ENCODE data around the gene APOL5. TPM values are rescaled to one million over a fixed set of nuclear protein-coding genes. Genes with fewer than 3 reads are reported as not detected.

The APOL5 gene
- total RNA-seq, 1 donor from 2014 or later = not detected

- Mint-ChIP-seq H3K27ac (ENCODE audit: unreplicated experiment) (no peak overlapping the region), H3K27me3 (ENCODE audit: low read depth, unreplicated experiment) (peaks cover 14% of the 10 kb centered on the region), H3K4me1 (ENCODE audit: low read depth, unreplicated experiment) (no peaks in the 10 kb centered on the region), H3K9me3 (ENCODE audit: unreplicated experiment) (peaks cover 5% of the 10 kb centered on the region), H3K4me3 (ENCODE audit: unreplicated experiment) (no peak overlapping the region), H3K36me3 (ENCODE audit: low read depth, unreplicated experiment) (no peaks in the 10 kb centered on the region)
- H3K79me2 ChIP-seq (ENCODE audit: insufficient read depth, low read length) = no peaks in the 10 kb centered on the region
- no peak overlapping the region for H3K4me3 ChIP-seq (ENCODE audit: insufficient read depth, low read depth, low read length)
- FAIRE-seq (no peak), DNase-seq (ENCODE audit: low read depth) (no peak)
- no peaks in the 10 kb centered on the region for H3K9me3 ChIP-seq (ENCODE audit: insufficient read depth, low read depth, low read length)
- H3K27me3 ChIP-seq (ENCODE audit: insufficient read depth, low read length) = peaks cover 2% of the 10 kb centered on the region
- H3K9ac ChIP-seq (ENCODE audit: low read length) = no peak overlapping the region
- no peaks in the 10 kb centered on the region for H4K20me1 ChIP-seq (ENCODE audit: insufficient read depth, low read length)
- H3K4me1 ChIP-seq (ENCODE audit: insufficient read depth, low read length) = no peaks in the 10 kb centered on the region
- no peak overlapping the region for H3K4me2 ChIP-seq (ENCODE audit: low read length)
- no peak overlapping the region for H3K27ac ChIP-seq (ENCODE audit: low read depth, low read length)
- H3K36me3 ChIP-seq (ENCODE audit: insufficient read depth, low read length) = no peaks in the 10 kb centered on the region
- no peak overlapping the region for H2AFZ ChIP-seq (ENCODE audit: low read depth, low read length)
- no peak for TF ChIP-seq EZH2 (IDR thresholded peaks at IDR 0.05; ENCODE audit: insufficient read depth, low read length)
- no peak for TF ChIP-seq CTCF (IDR thresholded peaks at IDR 0.05; ENCODE audit: insufficient read depth, low read depth, low read length)
These were observed 32.9 kb upstream of the APOL5 start for GRCh38 chr22:35684732-35685131.

DNA sequence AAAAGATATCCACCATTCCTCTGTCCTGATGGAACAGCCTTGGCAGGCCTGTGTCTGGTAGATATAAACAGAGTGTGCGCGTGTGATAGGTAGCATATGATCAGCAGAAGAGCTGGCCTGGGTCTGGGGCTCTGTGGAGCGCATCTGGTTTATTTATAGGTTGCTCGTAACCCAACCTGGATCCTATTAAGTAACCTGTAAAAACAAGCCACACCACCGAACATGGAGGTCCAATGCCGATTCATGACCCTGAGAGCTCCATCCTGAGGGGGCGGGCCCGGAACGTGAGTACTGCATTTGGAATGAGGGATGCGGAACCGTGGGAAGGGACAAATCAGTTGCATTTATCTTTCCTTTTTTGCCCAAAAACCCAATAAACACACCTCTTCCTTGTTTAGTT, 31.9 kb upstream of the APOL5 start:
- peaks cover 16% of the 10 kb centered on the region for H3K27me3 Mint-ChIP-seq (ENCODE audit: low read depth, unreplicated experiment)
- H3K4me1 Mint-ChIP-seq (ENCODE audit: low read depth, unreplicated experiment) = no peaks in the 10 kb centered on the region
- no peak overlapping the region for H3K9ac ChIP-seq (ENCODE audit: low read length)
- TF ChIP-seq CTCF (IDR thresholded peaks at IDR 0.05; ENCODE audit: insufficient read depth, low read depth, low read length) (no peak), EZH2 (IDR thresholded peaks at IDR 0.05; ENCODE audit: insufficient read depth, low read length) (no peak)
- no peaks in the 10 kb centered on the region for H3K36me3 ChIP-seq (ENCODE audit: insufficient read depth, low read length)
- peaks cover 5% of the 10 kb centered on the region for H3K9me3 Mint-ChIP-seq (ENCODE audit: unreplicated experiment)
- H3K4me3 Mint-ChIP-seq (ENCODE audit: unreplicated experiment) = no peak overlapping the region
- H3K36me3 Mint-ChIP-seq (ENCODE audit: low read depth, unreplicated experiment) = no peaks in the 10 kb centered on the region
- H3K79me2 ChIP-seq (ENCODE audit: insufficient read depth, low read length) = no peaks in the 10 kb centered on the region
- no peaks in the 10 kb centered on the region for H4K20me1 ChIP-seq (ENCODE audit: insufficient read depth, low read length)
- no peaks in the 10 kb centered on the region for H3K9me3 ChIP-seq (ENCODE audit: insufficient read depth, low read depth, low read length)
- FAIRE-seq = no peak
- peak; percentile 18 for DNase-seq (ENCODE audit: low read depth)
- peak overlapping the region; percentile 9 for H3K4me2 ChIP-seq (ENCODE audit: low read length)
- H3K27ac ChIP-seq (ENCODE audit: low read depth, low read length) = no peak overlapping the region
- H3K27me3 ChIP-seq (ENCODE audit: insufficient read depth, low read length) = peaks cover 2% of the 10 kb centered on the region
- H2AFZ ChIP-seq (ENCODE audit: low read depth, low read length) = no peak overlapping the region
- no peak overlapping the region for H3K27ac Mint-ChIP-seq (ENCODE audit: unreplicated experiment)
- H3K4me3 ChIP-seq (ENCODE audit: insufficient read depth, low read depth, low read length) = no peak overlapping the region
- H3K4me1 ChIP-seq (ENCODE audit: insufficient read depth, low read length) = no peaks in the 10 kb centered on the region

DNA sequence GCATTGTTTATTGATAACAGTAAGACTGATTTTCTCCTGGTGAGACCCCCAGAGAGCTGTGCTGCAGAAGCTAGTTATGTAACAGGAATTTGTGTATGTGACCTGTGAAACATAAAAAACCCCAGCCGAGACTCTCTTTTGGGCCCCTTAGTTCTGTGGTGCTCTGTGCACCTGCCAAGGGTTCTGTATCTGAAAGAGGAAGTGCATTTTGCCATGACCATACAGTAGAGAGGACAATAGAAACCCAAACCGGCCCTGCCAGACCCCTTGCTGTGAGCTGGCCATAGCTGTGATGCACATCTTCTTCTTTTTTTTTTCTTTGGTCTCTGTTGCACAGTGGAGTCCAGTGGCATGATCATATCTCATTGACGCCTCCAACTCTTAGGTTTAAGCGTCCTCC, 31.4 kb upstream of the APOL5 start:
- H3K4me3 Mint-ChIP-seq (ENCODE audit: unreplicated experiment) = no peak overlapping the region
- no peaks in the 10 kb centered on the region for H3K4me1 ChIP-seq (ENCODE audit: insufficient read depth, low read length)
- peaks cover 5% of the 10 kb centered on the region for H3K9me3 Mint-ChIP-seq (ENCODE audit: unreplicated experiment)
- H3K9me3 ChIP-seq (ENCODE audit: insufficient read depth, low read depth, low read length) = no peaks in the 10 kb centered on the region
- H3K27ac Mint-ChIP-seq (ENCODE audit: unreplicated experiment) = no peak overlapping the region
- no peaks in the 10 kb centered on the region for H3K4me1 Mint-ChIP-seq (ENCODE audit: low read depth, unreplicated experiment)
- no peaks in the 10 kb centered on the region for H4K20me1 ChIP-seq (ENCODE audit: insufficient read depth, low read length)
- no peak overlapping the region for H3K27ac ChIP-seq (ENCODE audit: low read depth, low read length)
- FAIRE-seq (no peak), DNase-seq (ENCODE audit: low read depth) (no peak)
- no peaks in the 10 kb centered on the region for H3K36me3 Mint-ChIP-seq (ENCODE audit: low read depth, unreplicated experiment)
- no peak overlapping the region for H2AFZ ChIP-seq (ENCODE audit: low read depth, low read length)
- no peaks in the 10 kb centered on the region for H3K36me3 ChIP-seq (ENCODE audit: insufficient read depth, low read length)
- H3K79me2 ChIP-seq (ENCODE audit: insufficient read depth, low read length) = no peaks in the 10 kb centered on the region
- TF ChIP-seq CTCF (IDR thresholded peaks at IDR 0.05; ENCODE audit: insufficient read depth, low read depth, low read length) (no peak), EZH2 (IDR thresholded peaks at IDR 0.05; ENCODE audit: insufficient read depth, low read length) (no peak)
- no peak overlapping the region for H3K9ac ChIP-seq (ENCODE audit: low read length)
- H3K27me3 Mint-ChIP-seq (ENCODE audit: low read depth, unreplicated experiment) = peaks cover 18% of the 10 kb centered on the region
- H3K4me2 ChIP-seq (ENCODE audit: low read length) = peak overlapping the region; percentile 9
- H3K27me3 ChIP-seq (ENCODE audit: insufficient read depth, low read length) = peaks cover 2% of the 10 kb centered on the region
- H3K4me3 ChIP-seq (ENCODE audit: insufficient read depth, low read depth, low read length) = no peak overlapping the region

All from astrocyte (in vitro differentiated cells and primary cell).